K562 (cell line): Measurements from ENCODE around the gene OXSR1. TPM values are rescaled to one million over a fixed set of nuclear protein-coding genes. Genes with fewer than 3 reads are reported as not detected.

Experiments
- BCL6 ChIP-seq: fragments of 250-450 bp; sonication (Bioruptor Pico); IDR thresholded peaks from 2 replicates; pipeline ENCODE4 v1.4.0; 2020
- EP400 ChIP-seq: fragments of 450-650 bp; IDR thresholded peaks from 2 replicates; pipeline ENCODE4 v1.6.1; 2017; ENCODE audit warnings: antibody characterized with exemption, mild to moderate bottlenecking, moderate library complexity
- KDM2B ChIP-seq: fragments of 250-450 bp; sonication (Bioruptor Pico); IDR thresholded peaks from 2 replicates; pipeline ENCODE4 v1.8.0; 2021; ENCODE audit warnings: mild to moderate bottlenecking, moderate library complexity
- MCM3 ChIP-seq: fragments of 450-650 bp; IDR thresholded peaks from 2 replicates; pipeline ENCODE4 v1.6.1; 2016
- NFE2L1 ChIP-seq: fragments of 450-650 bp; IDR thresholded peaks from 2 replicates; pipeline ENCODE4 v1.6.1; 2016; ENCODE audit warnings: missing genetic modification characterization, low read depth, mild to moderate bottlenecking, missing compliant biosample characterization, moderate library complexity, borderline replicate concordance
- PHF8 ChIP-seq: fragments of 200-600 bp; sonication (generic); IDR thresholded peaks from 2 replicates; pipeline ENCODE4 v1.6.1; 2012; ENCODE audit warnings: mixed run types, mild to moderate bottlenecking, inconsistent platforms, low read length, moderate library complexity, borderline replicate concordance
- RAD51 ChIP-seq: fragments of 450-650 bp; IDR thresholded peaks from 2 replicates; pipeline ENCODE4 v1.7.1; 2016; ENCODE audit warnings: low read depth, mild to moderate bottlenecking, borderline replicate concordance
- RFX5 ChIP-seq: IDR thresholded peaks from 2 replicates; pipeline ENCODE4 v1.6.1; 2011; ENCODE audit warnings: low read depth, mild to moderate bottlenecking, improper control_type of control experiment, low read length
- SMARCC2 ChIP-seq: fragments of 450-650 bp; IDR thresholded peaks from 2 replicates; pipeline ENCODE4 v1.6.1; 2017; ENCODE audit warnings: antibody characterized with exemption, moderate library complexity, mild to moderate bottlenecking, low read depth
- TEAD1 ChIP-seq, 2 experiments: fragments of 450-650 bp in 1 of 2; sonication (generic) in 1 of 2; formaldehyde crosslinking; IDR thresholded peaks; 2 replicates each; pipeline versions ENCODE4 v1.4.0 to v1.8.0; 2020 to 2022; ENCODE audit warnings: mild to moderate bottlenecking in 2 of 2, missing genetic modification reagents in 1 of 2
- ZC3H4 ChIP-seq: sonication (generic); formaldehyde crosslinking; IDR thresholded peaks from 2 replicates; pipeline ENCODE4 v1.9.0; 2021; ENCODE audit warnings: missing genetic modification reagents, borderline replicate concordance
- polyA plus RNA-seq, 8 experiments: library from polyadenylated mRNA; depleted of rRNA in 4 of 8; stranded (reverse) in 5 of 8; unstranded in 3 of 8; fragments of >200 nt; fragmentation: Nextera tagmentation in 2 of 8; fragmentation: Illumina TruSeq in 1 of 8; extraction: Ambion mirVana in 2 of 8; extraction: Trizol in 1 of 8; gene quantifications; 2 replicates each; pipeline versions ENCODE4 v1.2.1 to v1.2.3, GENCODE V29; 2011 to 2014; ENCODE audit warnings: inconsistent platforms in 1 of 8, missing spikeins in 1 of 8
- total RNA-seq, 7 experiments: library from RNA; depleted of rRNA in 6 of 7; stranded (reverse); fragments of >200 nt in 6 of 7; fragmentation: Illumina TruSeq in 2 of 7; extraction: Trizol in 2 of 7; gene quantifications; 2 replicates each; pipeline versions ENCODE4 v1.2.1 to v1.2.3, GENCODE V29; 2011 to 2021; ENCODE audit warnings: low replicate concordance in 1 of 7
- TF ChIP-seq, protein P1 (sequence below), 2 experiments: fragments of 450-650 bp; IDR thresholded peaks; 2 replicates each; pipeline ENCODE4 v1.6.1; 2016
- TF ChIP-seq, protein P2 (sequence below), 2 experiments: fragments of 450-650 bp in 1 of 2; sonication (generic) in 1 of 2; formaldehyde crosslinking in 1 of 2; IDR thresholded peaks; 2 replicates each; pipeline versions ENCODE4 v1.7.1 to v1.9.0; 2016 to 2022; ENCODE audit warnings: inconsistent platforms in 1 of 2, mild to moderate bottlenecking in 1 of 2, missing genetic modification reagents in 1 of 2

OXSR1 gene
- total and polyA plus RNA-seq, 9 of the 15 experiments (the other 6 are each of a cell fraction or from before 2014, with no cell fraction given): 15.7 to 87.6 (median 48.7) TPM

DNA sequence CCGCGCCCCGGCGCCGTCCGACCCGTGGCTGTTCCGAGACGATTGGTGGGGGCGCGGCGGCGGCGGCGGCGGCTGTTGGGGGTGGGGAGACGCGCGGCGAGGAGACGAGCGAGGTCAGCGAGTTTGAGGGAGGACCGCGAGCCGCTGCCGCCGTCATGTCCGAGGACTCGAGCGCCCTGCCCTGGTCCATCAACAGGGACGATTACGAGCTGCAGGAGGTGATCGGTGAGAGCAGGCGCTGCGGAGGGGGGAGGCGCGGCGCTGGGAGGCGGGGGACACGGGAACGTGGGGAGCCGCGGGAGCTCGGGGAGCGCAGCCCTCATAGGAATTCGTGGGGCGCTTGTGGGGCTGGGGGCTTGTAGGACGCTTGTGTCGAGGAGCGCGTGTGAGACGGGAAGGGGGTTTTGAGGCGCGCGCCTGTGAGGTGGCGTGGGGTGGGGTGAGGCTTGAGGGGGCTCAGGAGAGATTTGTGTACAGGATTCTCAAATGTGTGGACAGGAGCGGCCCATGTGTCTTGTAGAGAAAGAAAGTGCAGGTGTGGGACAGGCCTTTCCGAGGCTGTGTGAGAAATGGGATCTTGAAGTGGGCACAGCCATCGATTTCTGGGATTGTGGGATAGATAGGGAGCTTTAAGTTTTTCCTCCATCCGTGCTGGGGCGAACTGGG, 518 bp downstream of the OXSR1 start (continued):
- TF ChIP-seq SMARCC2: no peak
- no peak; the same call in 1 of the 2 replicates for TF ChIP-seq EP400
- TF ChIP-seq RFX5: no peak
- peak; percentile 22 for TF ChIP-seq PHF8
- TF ChIP-seq TEAD1 (CRISPR knock-in tag; IDR thresholded peaks at IDR 0.05): 0 out of 4 replicates have a peak, but pooled peaks of 1 of the 2 experiments have one; percentile 51
- TF ChIP-seq NFE2L1 (tag): no peak
- TF ChIP-seq, protein P1, sequence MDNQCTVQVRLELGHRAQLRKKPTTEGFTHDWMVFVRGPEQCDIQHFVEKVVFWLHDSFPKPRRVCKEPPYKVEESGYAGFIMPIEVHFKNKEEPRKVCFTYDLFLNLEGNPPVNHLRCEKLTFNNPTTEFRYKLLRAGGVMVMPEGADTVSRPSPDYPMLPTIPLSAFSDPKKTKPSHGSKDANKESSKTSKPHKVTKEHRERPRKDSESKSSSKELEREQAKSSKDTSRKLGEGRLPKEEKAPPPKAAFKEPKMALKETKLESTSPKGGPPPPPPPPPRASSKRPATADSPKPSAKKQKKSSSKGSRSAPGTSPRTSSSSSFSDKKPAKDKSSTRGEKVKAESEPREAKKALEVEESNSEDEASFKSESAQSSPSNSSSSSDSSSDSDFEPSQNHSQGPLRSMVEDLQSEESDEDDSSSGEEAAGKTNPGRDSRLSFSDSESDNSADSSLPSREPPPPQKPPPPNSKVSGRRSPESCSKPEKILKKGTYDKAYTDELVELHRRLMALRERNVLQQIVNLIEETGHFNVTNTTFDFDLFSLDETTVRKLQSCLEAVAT (IDR thresholded peaks at IDR 0.05): no peak
- no peak for TF ChIP-seq RAD51
- TF ChIP-seq BCL6 (CRISPR knock-in tag): no peak
- 0 out of 2 replicates have a peak, but pooled peaks have one; percentile 69 for TF ChIP-seq ZC3H4 (CRISPR knock-in tag)
- TF ChIP-seq, protein P2, sequence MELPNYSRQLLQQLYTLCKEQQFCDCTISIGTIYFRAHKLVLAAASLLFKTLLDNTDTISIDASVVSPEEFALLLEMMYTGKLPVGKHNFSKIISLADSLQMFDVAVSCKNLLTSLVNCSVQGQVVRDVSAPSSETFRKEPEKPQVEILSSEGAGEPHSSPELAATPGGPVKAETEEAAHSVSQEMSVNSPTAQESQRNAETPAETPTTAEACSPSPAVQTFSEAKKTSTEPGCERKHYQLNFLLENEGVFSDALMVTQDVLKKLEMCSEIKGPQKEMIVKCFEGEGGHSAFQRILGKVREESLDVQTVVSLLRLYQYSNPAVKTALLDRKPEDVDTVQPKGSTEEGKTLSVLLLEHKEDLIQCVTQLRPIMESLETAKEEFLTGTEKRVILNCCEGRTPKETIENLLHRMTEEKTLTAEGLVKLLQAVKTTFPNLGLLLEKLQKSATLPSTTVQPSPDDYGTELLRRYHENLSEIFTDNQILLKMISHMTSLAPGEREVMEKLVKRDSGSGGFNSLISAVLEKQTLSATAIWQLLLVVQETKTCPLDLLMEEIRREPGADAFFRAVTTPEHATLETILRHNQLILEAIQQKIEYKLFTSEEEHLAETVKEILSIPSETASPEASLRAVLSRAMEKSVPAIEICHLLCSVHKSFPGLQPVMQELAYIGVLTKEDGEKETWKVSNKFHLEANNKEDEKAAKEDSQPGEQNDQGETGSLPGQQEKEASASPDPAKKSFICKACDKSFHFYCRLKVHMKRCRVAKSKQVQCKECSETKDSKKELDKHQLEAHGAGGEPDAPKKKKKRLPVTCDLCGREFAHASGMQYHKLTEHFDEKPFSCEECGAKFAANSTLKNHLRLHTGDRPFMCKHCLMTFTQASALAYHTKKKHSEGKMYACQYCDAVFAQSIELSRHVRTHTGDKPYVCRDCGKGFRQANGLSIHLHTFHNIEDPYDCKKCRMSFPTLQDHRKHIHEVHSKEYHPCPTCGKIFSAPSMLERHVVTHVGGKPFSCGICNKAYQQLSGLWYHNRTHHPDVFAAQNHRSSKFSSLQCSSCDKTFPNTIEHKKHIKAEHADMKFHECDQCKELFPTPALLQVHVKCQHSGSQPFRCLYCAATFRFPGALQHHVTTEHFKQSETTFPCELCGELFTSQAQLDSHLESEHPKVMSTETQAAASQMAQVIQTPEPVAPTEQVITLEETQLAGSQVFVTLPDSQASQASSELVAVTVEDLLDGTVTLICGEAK (IDR thresholded peaks at IDR 0.05): peak; percentile 34; the same call in 1 of the 2 replicates
- TF ChIP-seq, protein P2 (CRISPR knock-in tag; IDR thresholded peaks at IDR 0.05): no peak
- no peak for TF ChIP-seq KDM2B (CRISPR knock-in tag)
- no peak for TF ChIP-seq MCM3
